Measurements from ENCODE around the gene UTP11. TPM values are rescaled to one million over a fixed set of nuclear protein-coding genes. Genes with fewer than 3 reads are reported as not detected.

Gene UTP11
- total and polyA plus RNA-seq, 2 of the 8 experiments (the other 6 are each of a cell fraction or from before 2014, with no cell fraction given): 19.5 to 60.5 TPM

GRCh38 chr1:38043036-38043747 lies 30.7 kb downstream of the UTP11 start (continued):
- TF ChIP-seq SRF (IDR thresholded peaks at IDR 0.05; ENCODE audit: low read depth, low read length): no peak
- no peak for TF ChIP-seq POU5F1 (IDR thresholded peaks at IDR 0.05; ENCODE audit: low read depth, low read length)
- TF ChIP-seq RXRA (IDR thresholded peaks at IDR 0.05; ENCODE audit: insufficient read depth, low read depth, low read length): no peak
- TF ChIP-seq TAF7 (optimal IDR thresholded peaks at IDR 0.05; ENCODE audit: borderline replicate concordance, low read depth, low read length): no peak
- TF ChIP-seq MAFK (IDR thresholded peaks at IDR 0.05; ENCODE audit: low read depth, low read length): no peak
